SW 1271 (cell line): Measurements from ENCODE around the gene PLIN3.
"Not testable (repeated sequence)": the region's sequence is repeated elsewhere in the genome, so short reads cannot be mapped to it uniquely, and the experiment has no call there.

Experiments
- DNase-seq, 2 experiments: peaks; one replicate each; lab custom pipeline; 2025; lab: John Stamatoyannopoulos, UW

PLIN3 gene

DNA sequence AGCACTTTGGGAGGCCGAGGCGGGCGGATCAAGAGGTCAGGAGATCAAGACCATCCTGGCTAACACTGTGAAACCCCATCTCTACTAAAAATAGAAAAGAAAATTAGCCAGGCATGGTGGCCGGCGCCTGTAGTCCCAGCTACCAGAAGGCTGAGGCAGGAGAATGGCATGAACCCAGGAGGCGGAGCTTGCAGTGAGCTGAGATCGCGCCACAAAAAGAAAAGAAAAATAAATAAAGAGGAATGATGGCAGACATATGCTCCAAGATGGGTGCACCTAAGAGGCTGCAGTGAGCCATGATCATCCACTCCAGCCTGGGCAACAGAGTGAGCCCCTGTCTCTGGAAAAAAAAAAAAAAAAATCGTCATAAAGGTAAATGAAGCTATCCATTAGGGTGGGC is 21.5 kb downstream of the PLIN3 start:
- not testable (repeated sequence) for DNase-seq

DNA sequence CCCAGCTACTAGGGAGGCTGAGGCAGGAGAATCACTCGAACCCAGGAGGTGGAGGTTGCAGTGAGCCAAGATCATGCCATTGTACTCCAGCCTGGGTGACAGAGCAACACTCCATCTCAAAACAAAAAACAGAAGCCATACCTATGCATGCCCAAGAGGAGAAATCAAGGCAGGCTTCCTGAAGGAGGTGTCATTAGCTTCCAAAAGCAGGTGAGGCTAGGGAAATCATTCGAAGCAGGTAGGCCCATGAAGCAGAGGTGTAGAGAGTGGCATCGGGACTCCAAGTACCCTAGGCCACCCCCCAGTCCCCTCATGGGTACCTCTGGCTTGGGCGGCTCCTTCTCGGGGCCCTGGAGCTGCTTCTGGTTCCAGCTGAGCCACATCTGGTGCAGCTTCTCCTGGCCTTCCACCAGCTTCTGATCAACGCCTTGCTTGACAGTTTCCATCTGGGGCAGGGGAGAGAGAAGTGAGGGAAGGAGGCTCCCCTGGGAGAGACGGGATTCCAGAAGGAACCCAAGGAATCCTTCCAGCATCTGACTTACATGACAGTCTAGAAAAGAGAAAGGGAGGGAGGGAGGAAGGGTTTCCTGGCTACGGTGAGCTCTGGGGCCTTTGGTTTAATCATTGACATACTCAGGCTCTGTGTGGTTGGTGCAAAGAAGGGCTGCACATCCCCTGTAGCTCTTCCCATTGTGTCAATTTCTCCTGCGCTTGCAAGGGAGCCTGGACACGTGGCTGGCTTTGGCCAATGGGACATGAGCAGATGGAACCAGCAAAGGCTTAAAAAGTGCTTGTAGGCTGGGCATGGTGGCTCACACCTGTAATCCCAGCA is 22.9 kb downstream of the PLIN3 start:
- no peak for DNase-seq

DNA sequence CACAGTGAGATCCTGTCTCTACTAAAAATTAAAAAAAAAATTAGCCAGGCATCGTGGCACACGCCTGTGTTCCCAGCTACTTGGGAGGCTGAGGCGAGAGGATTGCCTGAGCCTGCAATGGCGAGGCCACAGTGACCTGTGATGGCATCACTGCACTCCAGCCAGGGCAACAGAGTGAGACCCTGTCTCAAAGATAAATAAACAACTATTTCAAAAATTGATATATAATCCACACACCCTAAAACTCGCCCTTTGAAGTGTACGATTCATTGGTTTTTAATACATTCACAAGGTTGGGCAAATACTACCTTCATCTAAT is 23.9 kb downstream of the PLIN3 start:
- no peak for DNase-seq

DNA sequence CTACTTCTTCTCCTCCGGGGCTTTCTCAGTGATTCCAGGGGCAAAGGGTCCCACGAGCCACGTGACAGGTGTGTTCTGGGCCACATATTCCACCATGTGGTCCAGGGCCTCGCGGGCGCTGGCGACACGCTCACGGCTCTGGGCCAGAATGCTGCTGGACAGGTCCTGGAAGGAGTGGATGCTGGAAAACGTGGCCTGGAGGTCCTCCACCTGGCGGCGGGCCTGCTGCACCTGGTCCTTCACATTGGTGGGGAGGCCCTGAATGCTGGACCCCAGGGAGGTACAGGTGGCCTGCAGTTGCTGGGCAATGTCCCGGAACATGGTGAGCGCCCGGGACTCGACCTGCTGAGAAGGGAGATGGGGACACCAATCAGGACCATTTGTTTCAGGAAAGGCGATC is 28.3 kb downstream of the PLIN3 start:
- DNase-seq = no peak

DNA sequence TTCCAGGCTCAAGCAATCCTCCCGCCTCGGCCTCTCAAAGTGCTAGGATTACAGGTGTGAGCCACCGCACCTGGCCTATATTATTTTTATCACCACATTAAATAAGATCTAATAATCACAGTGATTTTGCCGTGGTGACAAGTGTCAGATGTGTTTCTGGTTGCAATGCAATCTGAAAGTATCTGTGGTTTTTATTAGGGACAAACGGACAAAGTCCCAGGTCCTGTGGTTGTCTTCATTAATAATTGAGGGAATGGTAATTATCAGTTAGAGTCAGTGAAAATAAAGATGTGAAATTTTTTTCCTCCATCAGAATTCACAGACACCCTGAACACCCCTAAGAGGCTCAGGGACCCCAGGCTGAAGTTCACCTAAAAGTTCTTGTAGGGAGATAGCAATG is 34.7 kb downstream of the PLIN3 start:
- no peak for DNase-seq

DNA sequence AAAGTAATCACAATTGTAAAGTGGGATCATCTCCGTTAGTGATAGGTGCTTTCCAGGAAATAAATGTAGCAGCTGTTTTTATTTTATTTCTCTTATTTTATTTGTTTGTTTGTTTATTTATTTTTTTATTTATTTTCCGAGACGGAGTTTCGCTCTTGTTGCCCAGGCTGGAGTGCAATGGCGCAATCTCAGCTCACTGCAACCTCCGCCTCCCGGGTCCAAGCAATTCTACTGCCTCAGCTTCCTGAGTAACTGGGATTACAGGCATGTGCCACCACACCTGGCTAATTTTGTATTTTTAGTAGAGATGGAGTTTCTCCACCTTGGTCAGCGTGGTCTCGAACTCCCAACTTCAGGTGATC is 35.5 kb downstream of the PLIN3 start:
- not testable (repeated sequence) for DNase-seq

DNA sequence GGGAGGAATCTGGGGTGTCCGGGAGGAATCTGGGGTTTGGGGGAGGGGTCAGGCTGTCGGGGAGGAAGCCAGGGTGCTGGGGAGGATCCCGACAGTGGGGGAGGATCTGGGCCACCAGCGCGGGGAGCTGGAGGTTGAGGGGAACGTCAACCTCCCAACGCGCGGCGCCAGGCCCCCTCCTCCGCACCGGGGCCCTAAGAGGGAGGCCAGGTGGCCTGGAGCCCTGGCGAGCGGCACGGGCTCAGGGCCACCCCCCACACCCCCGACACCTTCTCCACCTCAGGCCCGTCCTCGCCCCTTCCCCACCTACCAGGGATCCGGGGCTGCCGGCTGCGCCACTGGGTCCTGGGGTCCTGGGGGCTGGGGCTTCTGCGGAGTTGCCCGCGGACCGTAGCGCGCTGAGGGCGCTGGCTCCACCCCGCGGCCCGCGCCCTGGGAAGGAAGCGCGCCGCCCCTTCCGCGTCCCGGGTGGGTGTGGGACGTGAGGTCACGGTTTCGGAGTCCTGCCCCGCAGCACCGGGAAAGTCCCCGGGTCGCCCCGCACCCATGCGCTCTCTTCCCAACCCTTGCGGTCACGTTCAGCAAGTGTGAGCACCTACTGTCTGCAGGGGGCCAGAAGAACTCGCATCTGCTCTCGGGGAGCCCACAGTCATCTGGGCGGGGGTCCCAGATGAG is 36.0 kb downstream of the PLIN3 start, which contains the start of gene TICAM1:
Gene TICAM1, minus strand, starts transcription at position 409 of the 675 bp plus-strand sequence. CDS start 13,335 bp downstream, outside the sequence.
- peak in 1 of 2 experiments; percentile 30 for DNase-seq

DNA sequence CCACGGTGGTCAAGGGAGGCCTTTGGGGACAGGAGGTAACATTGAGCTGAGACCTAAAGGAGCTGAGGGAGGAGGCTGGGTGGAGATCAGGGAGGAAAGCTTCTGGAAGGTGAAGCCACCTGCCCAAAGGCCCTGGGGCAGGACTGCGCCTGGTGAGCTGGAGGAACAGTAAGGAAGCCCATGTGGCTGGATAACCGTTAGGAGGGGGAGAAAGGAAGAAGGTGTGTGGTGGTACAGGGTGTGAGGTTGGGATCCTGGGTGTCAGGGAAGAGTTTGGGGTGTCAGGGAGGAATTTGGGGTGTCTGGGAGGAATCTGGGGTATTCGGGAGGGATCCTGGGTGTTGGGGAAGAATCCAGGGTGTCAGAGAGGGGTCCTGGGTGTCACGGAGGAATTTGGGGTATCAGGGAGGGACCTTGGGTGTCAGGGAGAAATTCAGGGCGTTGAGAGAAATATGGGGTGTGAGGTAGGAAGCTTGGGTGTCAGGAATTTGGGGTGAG is 36.6 kb downstream of the PLIN3 start:
- no peak for DNase-seq

DNA sequence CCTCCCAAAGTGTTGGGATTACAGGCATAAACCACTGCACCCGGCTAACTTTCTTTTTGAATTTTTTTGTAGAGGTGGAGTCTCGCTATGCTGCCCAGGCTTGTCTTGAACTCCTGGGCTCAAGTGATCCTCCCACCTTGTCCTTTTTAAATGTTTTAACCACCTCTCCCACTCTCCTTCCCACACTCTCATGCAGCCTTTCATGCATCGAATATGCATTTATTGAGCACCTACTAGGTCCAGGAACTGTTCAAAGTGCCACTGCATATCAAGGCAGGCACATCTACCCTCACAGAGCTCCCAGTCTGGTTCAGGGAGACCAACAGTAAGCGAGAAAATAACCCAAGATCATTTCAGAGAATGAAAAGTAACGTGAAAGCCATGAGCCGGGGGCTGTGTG is 37.1 kb downstream of the PLIN3 start:
- no peak for DNase-seq

DNA sequence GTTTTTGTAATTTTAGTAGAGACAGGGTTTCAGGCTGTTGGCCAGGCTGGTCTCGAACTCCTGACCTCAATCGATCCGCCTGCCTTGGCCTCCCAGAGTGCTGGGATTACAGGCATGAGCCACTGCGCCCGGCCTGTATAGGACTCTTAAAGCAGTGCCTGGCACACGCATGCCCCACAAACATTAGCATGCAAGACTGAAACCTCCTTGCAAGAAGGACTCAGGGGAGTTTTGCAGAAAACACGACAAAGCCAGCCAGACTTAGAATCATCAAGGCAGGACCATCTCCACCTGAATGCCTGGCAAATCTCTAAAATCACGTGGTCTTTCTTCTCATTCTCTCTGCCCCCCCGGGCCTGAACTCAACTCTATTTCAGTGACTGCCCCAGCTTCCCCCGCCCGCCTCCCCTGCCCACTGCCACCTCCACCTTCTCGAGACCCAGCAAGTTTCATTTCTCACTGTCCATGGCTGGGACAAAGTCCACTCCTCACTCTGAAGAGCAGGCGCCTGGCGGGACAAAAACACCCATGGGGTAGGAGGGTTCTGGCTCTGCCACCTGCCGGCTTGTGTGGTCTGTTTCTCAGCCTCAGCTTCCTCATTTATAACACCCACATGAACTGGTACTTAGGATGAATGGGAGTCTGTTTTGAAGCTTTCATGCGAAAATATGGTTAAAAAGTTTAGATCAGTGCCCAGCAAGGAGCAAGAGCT is 38.3 kb downstream of the PLIN3 start:
- DNase-seq = no peak

DNA sequence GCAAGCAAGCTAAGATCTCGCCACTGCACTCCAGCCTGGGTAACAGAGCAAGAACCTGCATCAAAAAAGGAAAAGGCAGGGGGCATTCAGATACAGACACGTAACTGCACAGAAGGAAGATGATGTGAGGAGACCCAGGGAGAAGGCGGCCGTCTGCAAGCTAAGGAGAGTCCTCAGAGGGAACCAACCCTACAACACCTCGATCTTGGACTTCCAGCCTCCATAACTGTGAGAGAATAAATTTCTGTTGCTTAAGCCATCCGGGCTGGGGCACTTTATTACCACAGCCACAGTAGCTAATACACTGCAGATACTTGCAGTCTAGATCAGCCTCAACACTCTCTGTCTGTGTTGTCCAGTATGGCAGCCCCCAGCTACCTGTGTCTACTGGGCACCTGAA is 43.9 kb downstream of the PLIN3 start:
- no peak for DNase-seq

DNA sequence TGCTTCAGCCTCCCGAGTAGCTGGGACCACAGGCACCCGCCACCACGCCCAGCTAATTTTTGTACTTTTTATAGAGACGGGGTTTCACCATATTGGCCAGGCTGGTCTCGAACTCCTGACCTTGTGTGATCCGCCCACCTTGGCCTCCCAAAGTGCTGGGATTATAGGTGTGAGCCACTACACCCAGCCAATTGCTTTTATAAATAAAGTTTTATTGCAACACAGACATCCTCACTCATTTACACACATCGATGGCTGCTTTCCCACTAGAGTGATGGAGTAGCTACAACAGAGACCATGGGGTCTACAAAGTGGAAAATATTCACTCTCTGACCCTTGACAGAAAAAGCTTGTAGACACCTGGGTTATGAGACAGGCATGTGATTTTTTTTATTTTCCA is 45.1 kb downstream of the PLIN3 start:
- DNase-seq = not testable (repeated sequence)

DNA sequence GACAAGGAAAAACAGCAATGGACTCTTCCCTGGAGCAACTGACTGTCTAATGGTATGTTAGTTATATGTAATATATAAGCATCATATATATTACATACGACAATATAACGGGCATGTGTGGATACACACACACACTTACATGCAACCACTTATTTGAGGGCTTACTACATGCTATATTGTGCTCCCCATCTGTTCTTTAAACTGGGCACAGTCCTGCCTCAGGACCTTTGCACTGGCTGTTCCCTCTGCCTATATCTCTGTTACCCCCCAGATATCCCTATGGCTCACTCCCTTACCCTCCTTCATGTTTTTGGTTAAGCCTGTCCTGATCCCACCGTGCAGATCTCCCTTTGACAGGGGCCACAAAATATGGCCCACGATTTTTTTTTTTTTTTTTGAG is 46.2 kb downstream of the PLIN3 start:
- DNase-seq = no peak

DNA sequence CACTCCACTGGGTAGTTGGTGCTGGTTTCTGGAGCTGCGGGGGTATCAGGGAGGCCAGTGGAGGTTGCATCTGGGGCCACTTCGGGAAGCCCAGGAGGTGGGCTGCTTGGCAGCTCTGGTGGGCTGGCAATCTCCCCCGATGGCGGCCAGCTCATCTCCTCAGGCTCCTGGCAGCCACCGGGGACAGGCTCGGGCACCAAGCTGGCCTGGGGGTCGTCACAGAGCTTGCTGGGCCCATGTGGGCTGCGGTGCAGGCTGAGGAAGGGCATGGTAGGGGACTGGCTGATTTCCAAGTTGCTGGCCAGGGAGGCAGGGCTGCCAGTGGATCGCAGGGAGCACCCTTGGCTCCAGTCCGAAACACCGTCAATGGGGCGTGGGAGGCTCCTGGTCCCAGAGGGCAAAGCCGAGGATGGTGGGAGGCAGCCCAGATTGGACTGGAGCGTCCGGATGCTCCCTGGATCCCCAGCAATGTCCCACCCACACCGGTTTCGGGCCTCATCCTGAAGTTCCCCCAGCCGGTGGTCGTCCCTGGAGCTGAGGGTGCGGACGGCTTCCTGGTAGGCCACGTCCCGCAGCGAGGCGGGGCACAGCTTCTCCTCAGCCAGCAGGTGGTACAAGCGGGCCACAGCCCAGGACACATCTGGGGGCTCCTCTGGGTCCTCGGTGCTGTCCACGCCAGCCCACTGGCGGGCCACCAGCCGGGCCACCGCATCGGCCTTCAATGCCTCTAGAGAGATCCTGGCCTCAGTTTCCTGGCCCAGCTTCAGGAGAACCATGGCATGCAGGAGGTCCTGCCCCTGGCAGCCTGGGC is 49.8 kb downstream of the PLIN3 start:
- no peak for DNase-seq

DNA sequence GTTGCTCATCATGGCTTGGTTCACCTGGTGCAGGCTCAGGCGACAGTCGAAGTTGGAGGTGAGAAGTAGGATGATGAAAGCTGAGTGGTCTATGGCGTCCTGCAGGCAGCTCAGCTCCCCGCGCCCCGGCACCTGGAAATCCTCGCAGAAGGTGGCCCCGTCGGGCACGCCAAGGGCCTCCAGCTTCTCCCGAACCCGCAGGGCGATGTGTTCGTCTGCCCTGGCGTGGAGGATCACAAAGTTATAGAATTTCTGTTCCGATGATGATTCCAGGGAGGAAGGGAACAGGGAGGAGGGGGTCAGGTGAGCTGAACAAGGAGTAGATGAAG is 50.6 kb downstream of the PLIN3 start:
- no peak for DNase-seq

DNA sequence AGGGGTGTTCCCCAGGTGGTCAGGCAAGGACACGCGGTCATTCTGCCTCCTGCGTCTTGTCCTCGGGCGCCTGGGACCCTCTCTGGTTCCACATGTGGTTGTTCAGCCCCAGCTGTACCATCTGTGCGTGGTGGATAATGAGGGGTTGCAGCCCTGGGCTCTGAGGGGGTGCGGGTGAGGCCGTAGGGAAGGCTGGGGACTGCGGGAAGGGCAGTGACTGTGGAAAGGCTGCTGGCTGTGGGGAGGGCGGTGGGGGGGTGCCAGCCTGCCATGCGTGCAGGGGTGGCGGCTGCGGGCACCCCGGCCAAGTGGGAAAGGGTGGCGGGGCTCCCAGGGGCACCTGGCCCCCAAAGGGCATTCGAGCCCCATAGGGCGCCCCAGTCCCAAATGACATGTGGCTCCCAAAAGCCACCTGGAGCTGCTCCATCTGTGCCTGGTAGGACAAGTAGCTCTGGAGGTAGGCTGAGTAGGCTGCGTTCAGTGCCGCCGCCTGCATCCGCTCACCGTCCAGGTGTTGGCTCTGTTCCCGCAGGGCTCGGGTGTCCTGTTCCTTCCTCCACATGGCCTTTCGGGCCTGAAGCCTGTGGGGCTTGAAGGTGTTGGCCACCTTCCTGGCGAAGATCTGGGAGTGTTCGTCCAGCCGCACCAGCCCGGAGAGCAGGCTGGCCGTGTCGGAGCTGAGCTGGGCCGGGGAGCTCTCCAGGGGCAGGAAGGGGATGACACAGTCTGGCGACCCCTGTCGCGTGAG is 51.1 kb downstream of the PLIN3 start:
- no peak for DNase-seq

DNA sequence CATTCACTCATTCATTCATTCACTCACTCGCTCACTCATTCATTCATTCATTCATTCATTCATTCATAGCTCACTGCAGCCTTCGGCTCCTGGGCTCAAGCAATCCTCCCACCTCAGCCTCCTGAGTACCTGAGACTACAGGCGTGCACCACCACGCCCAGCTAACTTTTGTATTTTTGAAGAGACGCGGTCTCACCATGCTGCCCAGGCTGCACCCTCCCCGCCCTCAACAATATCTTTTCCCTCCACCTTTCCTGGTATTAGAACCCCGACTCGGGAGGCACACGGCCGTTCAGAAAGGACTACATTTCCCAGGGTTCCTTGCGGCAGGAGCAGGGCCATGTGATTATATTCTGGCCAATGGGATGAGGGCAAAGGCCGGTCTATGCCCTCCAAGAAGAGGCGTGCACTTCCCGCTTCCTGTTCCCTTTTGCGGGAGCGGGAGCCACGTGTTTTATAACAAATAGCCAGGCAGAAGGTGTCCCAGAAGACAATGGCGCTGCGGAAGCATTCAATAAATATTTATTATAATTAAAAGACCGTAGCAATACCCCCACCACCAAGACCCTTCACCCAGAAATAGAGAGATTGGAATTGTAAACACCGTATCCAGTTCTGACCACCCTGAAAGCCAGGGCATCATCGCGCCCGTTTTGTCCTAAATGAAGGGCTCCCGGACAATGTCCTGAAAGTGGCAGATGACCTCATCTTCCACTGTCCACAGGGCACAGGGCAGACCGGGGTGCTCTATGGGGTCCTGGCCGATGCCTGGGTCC is 51.9 kb downstream of the PLIN3 start:
- DNase-seq = peak; percentile 70 to 91

DNA sequence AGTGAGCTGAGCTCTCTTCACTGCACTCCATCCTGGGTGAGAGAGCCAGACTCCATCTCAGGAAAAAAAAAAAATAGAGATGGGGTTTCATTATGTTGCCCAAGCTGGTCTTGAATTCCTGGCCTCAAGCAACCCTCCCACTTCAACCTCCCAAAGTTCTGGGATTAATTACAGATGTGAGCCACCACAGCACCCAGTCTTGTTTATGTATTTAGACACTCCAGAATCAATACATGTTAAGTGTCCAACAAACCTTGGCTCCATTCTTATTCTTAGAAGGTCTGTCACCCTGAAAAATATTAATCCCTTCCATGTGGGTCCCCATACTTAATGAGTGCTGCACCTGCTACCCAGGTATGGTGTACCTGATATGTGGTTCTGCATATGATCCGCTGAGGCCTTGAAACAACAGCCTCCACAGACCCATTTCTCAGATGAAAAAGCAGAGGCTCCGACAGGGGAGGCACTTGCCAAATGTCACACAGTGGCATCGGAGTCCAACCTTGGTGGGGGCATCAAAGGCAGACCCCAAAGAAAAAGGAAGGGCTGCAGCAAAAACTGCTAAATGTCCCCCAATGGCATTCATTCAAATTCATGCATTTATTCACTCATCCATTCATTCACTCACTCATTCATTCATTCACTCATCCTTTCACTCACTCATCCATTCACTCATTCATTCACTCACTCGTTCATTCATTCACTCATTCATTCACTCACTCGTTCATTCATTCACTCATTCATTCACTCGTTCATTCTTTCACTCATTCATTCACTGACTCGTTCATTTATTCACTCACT is 52.6 kb downstream of the PLIN3 start:
- peak in 1 of 2 experiments; percentile 28 for DNase-seq

DNA sequence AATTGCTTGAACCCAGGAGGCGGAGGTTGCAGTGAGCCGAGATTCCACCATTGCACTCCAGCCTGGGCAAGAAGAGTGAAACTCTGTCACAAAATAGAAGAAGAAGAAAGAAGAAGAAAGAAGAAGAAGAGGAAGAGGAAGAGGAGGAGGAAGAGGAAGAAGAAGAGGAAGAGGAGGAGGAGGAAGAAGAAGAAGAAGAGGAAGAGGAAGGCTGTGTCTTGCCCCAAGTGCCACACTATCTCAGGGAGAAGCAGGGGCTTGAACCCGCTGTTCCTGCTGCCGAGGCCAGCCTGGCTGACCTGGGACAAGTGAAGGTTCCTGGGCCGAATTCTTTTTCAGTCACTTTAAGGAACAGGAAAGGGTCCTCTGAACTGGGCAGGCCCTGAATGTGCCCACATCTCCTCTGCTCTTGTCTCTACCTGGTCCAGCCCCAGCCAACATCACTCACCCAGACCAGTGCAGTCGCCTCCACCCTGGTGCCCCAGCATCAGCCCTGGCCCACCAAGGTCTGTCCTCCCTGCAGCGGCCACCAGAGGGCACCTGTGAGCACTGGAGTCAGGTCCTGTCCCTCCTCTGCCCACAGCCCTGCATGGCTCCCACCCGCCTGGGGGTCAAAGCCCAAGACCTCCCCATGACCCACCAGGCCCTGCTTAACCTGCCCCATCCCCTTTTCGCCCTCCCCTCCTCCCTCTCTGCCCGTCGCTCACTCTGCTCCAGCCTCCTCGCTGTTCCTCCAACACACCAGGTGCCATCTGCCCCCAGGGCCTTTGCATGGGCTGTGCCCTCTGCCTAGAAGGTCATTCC is 55.9 kb downstream of the PLIN3 start:
- peak in 1 of 2 experiments; percentile 62 for DNase-seq
